Lung (tissue), 12 donors: Measurements from ENCODE around the gene SLC9C1. TPM values are rescaled to one million over a fixed set of nuclear protein-coding genes. Genes with fewer than 3 reads are reported as not detected.
A peak's percentile ranks its signal among the peaks of the same experiment; 100 is the strongest.

ENCODE experiments used
- ATAC-seq: fragments of 200-7000 bp; cut with Tn5 transposase; one replicate; pipeline ENCODE4 v1.9.1; 2020; ENCODE audit warnings: moderate number of reproducible peaks; ENCODE audit not compliant: insufficient read depth, low FRiP score
- DNase-seq, 3 donors: peaks; one replicate each; pipeline ENCODE4 v3.0.0-alpha.2; 2013 to 2017
- H3K27ac ChIP-seq, 2 donors: one replicate each; pipeline ENCODE4 v1.5.1; 2013; ENCODE audit warnings: mild to moderate bottlenecking in 2 of 2, moderate library complexity in 2 of 2, control low read depth in 1 of 2, inconsistent platforms in 1 of 2, low read depth in 1 of 2, low read length in 1 of 2
- H3K27me3 ChIP-seq, 3 donors: one replicate each; pipeline ENCODE4 v1.5.1; 2013; ENCODE audit warnings: low read length in 2 of 3; ENCODE audit not compliant: control insufficient read depth in 3 of 3, insufficient read depth in 3 of 3
- H3K36me3 ChIP-seq, 4 donors: one replicate each; pipeline ENCODE4 v1.5.1; 2013; ENCODE audit warnings: low read length in 4 of 4, mild to moderate bottlenecking in 1 of 4, moderate library complexity in 1 of 4; ENCODE audit not compliant: control insufficient read depth in 4 of 4, insufficient read depth in 4 of 4
- H3K4me1 ChIP-seq, 5 donors: one replicate each; pipeline ENCODE4 v1.5.1; 2013; ENCODE audit warnings: low read length in 5 of 5, mild to moderate bottlenecking in 2 of 5, moderate library complexity in 1 of 5; ENCODE audit not compliant: control insufficient read depth in 5 of 5, insufficient read depth in 5 of 5
- H3K4me3 ChIP-seq: one replicate; pipeline ENCODE4 v1.5.1; 2013; ENCODE audit warnings: mild to moderate bottlenecking, control low read depth, moderate library complexity
- H3K9ac ChIP-seq, 2 donors: one replicate each; pipeline ENCODE4 v1.5.1; 2013; ENCODE audit warnings: low read length in 2 of 2, control low read depth in 1 of 2; ENCODE audit not compliant: insufficient read depth in 1 of 2
- H3K9me3 ChIP-seq, 4 donors: one replicate each; pipeline ENCODE4 v1.5.1; 2013; ENCODE audit warnings: low read length in 3 of 4, mild to moderate bottlenecking in 1 of 4, moderate library complexity in 1 of 4; ENCODE audit not compliant: control insufficient read depth in 4 of 4, insufficient read depth in 3 of 4
- CTCF ChIP-seq: IDR thresholded peaks from 2 replicates; pipeline ENCODE4 v1.5.1; 2012; ENCODE audit warnings: mild to moderate bottlenecking; ENCODE audit errors: control extremely low read depth, extremely low read depth
- WGBS, 2 donors: extraction: QIAGEN DNeasy Blood & Tissue Kit; methylation state at CpG; one replicate each; pipeline ENCODE4 v1.1.7; 2013; 5-methylcytosine and 5-hydroxymethylcytosine counted together
- polyA plus RNA-seq, 2 donors: library from polyadenylated mRNA; stranded (reverse); fragments of 200-250 nt; gene quantifications; one replicate each; pipeline ENCODE4 v1.2.1, GENCODE V29; 2013
- total RNA-seq, 2 donors: library from RNA; depleted of rRNA in 1 of 2; stranded (reverse); fragments of >200 nt in 1 of 2; gene quantifications; one replicate each; pipeline ENCODE4 v1.2.1, GENCODE V29; 2014 to 2021
- donor health status: control.
- donor health status: control.
- donor health status: Bipolar disorder and iron deficiency.
- donor health status: healthy.
- donor health status: DM: yes; HTN: yes; CAD: no.

The SLC9C1 gene
- total and polyA plus RNA-seq, 4 donors = 0.12 to 0.28 TPM; not detected in 2

- peaks cover 0 to 1% (median 0%) of the 10 kb centered on the region in 5 donors for H3K4me1 ChIP-seq
- peaks cover 0 to 11% (median 5%) of the 10 kb centered on the region in 4 donors for H3K9me3 ChIP-seq
- no peak for DNase-seq
- 96 to 97% methylated on average over 2 of the region's 2 CpGs for WGBS, 2 donors
- no peaks in the 10 kb centered on the region for H3K36me3 ChIP-seq
- no peak overlapping the region for H3K27ac ChIP-seq
- no peak for TF ChIP-seq CTCF
- H3K27me3 ChIP-seq = no peaks in the 10 kb centered on the region
- H3K4me3 ChIP-seq = no peak overlapping the region
- H3K9ac ChIP-seq = no peak overlapping the region
- ATAC-seq = no peak
Observed at GRCh38 chr3:112253301-112253971, 40.6 kb downstream of the SLC9C1 start.

DNA sequence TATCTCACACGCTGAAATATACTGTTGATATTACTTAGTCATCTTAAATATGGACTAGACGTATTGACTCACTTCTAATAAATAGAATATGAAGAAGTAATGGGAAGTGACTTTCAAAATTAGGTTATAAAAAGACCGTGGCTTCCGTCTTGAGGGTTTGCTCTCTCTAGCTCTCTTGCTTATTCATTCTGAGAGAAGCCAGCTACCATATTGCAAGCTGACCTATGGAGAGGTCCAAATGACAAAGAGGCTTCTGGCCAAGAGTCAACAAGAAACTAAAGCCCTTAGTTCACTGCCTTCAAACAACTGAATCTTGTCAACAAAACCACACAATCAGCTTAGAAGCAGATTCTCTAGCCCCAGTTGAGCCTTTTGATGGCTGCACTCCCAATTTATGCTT, 46.1 kb downstream of the SLC9C1 start:
- Histone ChIP-seq H3K4me1 (peaks cover 0 to 1% (median 0%) of the 10 kb centered on the region in 5 donors), H3K27me3 (no peaks in the 10 kb centered on the region)
- 80 to 89% methylated on average over 4 of the region's 4 CpGs for WGBS, 2 donors

GRCh38 chr3:112247350-112247749, 46.7 kb downstream of the SLC9C1 start:
- DNase-seq = no peak
- WGBS, 2 donors = 29 to 66% methylated on average over 2 of the region's 2 CpGs
- H3K27ac ChIP-seq = no peak overlapping the region
- H3K36me3 ChIP-seq = no peaks in the 10 kb centered on the region
- no peak for TF ChIP-seq CTCF
- H3K27me3 ChIP-seq = no peaks in the 10 kb centered on the region
- H3K4me3 ChIP-seq = no peak overlapping the region
- H3K9ac ChIP-seq = no peak overlapping the region
- H3K4me1 ChIP-seq = no peaks in the 10 kb centered on the region
- ATAC-seq = no peak
- H3K9me3 ChIP-seq = peaks cover 0 to 8% (median 1%) of the 10 kb centered on the region in 4 donors

More for the DNA sequence above, 46.1 kb downstream of the SLC9C1 start:
- Histone ChIP-seq H3K9ac (no peak overlapping the region), H3K9me3 (peaks cover 0 to 8% (median 1%) of the 10 kb centered on the region in 4 donors), H3K27ac (no peak overlapping the region), H3K36me3 (no peaks in the 10 kb centered on the region), H3K4me3 (no peak overlapping the region)
- ATAC-seq (no peak), DNase-seq (peak in 1 of 3 donors; percentile 2)
- TF ChIP-seq CTCF = no peak

GRCh38 chr3:112233083-112233482, 60.9 kb downstream of the SLC9C1 start:
- Histone ChIP-seq H3K4me1 (no peaks in the 10 kb centered on the region), H3K27me3 (no peaks in the 10 kb centered on the region), H3K36me3 (no peaks in the 10 kb centered on the region), H3K27ac (no peak overlapping the region), H3K9me3 (no peaks in the 10 kb centered on the region), H3K9ac (no peak overlapping the region), H3K4me3 (no peak overlapping the region)
- no peak for TF ChIP-seq CTCF
- ATAC-seq = no peak
- no peak for DNase-seq
- WGBS, 2 donors = 75 to 87% methylated on average over 4 of the region's 4 CpGs
